GM12872 (cell line): Measurements from ENCODE around the gene FARP1.

Experiments used
- CTCF ChIP-seq: IDR thresholded peaks from 3 replicates; pipeline ENCODE4 v1.5.1; 2011; ENCODE audit warnings: low read depth, mild to moderate bottlenecking, low read length, moderate library complexity; ENCODE audit not compliant: insufficient read depth

Gene FARP1

GRCh38 chr13:98350746-98351330 lies 207.9 kb downstream of the FARP1 start:
- no peak for TF ChIP-seq CTCF

GRCh38 chr13:98351636-98352035 lies 208.7 kb downstream of the FARP1 start:
- no peak for TF ChIP-seq CTCF

- no peak for TF ChIP-seq CTCF
Observed at GRCh38 chr13:98352226-98352625, 209.3 kb downstream of the FARP1 start.

GRCh38 chr13:98353750-98354149 lies 210.9 kb downstream of the FARP1 start:
- no peak for TF ChIP-seq CTCF

- TF ChIP-seq CTCF: no peak
Observed at GRCh38 chr13:98358937-98359336, 216.0 kb downstream of the FARP1 start.

- TF ChIP-seq CTCF: no peak
Observed at GRCh38 chr13:98360545-98360944, 217.7 kb downstream of the FARP1 start.

GRCh38 chr13:98363326-98363725 lies 220.4 kb downstream of the FARP1 start:
- no peak for TF ChIP-seq CTCF

GRCh38 chr13:98364179-98364578 lies 221.3 kb downstream of the FARP1 start:
- no peak for TF ChIP-seq CTCF
